GM23248 (cell line): Measurements from ENCODE around the gene EXTL1.

ENCODE experiments used
- EZH2 ChIP-seq: fragments of 200-600 bp; sonication (generic); IDR thresholded peaks from 2 replicates; pipeline ENCODE4 v1.6.1; 2018; ENCODE audit warnings: antibody characterized with exemption, mild to moderate bottlenecking; ENCODE audit not compliant: insufficient read depth, poor library complexity, severe bottlenecking
- EZH2phosphoT487 ChIP-seq: fragments of 200-600 bp; sonication (generic); IDR thresholded peaks from 2 replicates; pipeline ENCODE4 v1.6.1; 2018; ENCODE audit warnings: antibody characterized with exemption, moderate library complexity, mild to moderate bottlenecking, low read depth; ENCODE audit not compliant: insufficient read depth

GRCh38 chr1:26082020-26082350 lies 60.4 kb downstream of the EXTL1 start:
- TF ChIP-seq EZH2phosphoT487 (no peak), EZH2 (no peak)
